Upper lobe of left lung (tissue), 4 donors: Measurements from ENCODE around the gene CEP70.

ENCODE experiments used
- CTCF ChIP-seq, 6 experiments: fragments of 450-650 bp in 4 of 6; fragments of 200-600 bp in 2 of 6; sonication (generic) in 2 of 6; IDR thresholded peaks; one replicate each; pipeline ENCODE4 v1.5.1; 2016 to 2019; ENCODE audit warnings: antibody characterized with exemption in 6 of 6
- POLR2AphosphoS5 ChIP-seq, 2 donors: sonication (generic); formaldehyde crosslinking; IDR thresholded peaks; one replicate each; pipeline ENCODE4 v1.5.1; 2017; ENCODE audit warnings: antibody characterized with exemption in 2 of 2

DNA sequence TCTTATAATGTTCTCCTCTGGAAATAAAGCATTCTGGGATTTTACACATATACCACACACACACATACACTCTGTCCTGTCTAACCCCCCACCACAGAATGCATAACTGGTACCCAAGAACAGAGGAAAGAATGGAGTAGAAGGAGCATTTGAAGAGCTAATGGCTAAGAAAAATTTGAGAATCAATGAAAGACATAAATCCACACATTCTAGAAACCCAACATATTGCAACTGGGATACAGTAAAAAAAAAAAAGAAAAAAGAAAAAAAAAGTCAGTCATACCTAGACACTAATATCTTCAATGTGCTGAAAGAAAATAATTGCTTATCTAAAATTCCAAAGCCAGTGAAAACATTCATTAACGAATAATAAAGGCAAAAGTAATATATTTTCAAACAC lies 20.9 kb downstream of the CEP70 start:
- TF ChIP-seq POLR2AphosphoS5 (IDR thresholded peaks at IDR 0.05) (no peak), CTCF (IDR thresholded peaks at IDR 0.05) (no peak)
